IPS-18a (cell line): ENCODE measurements around the gene AGO1.
"Not testable (repeated sequence)": the region's sequence is repeated elsewhere in the genome, so short reads cannot be mapped to it uniquely, and the experiment has no call there.

Experiments
- H3K27ac ChIP-seq: one replicate; pipeline ENCODE4 v1.5.1; 2013; ENCODE audit warnings: low read length
- H3K27me3 ChIP-seq: one replicate; pipeline ENCODE4 v1.6.1; 2013; ENCODE audit warnings: mild to moderate bottlenecking, low read length; ENCODE audit not compliant: control insufficient read depth, insufficient read depth
- H3K36me3 ChIP-seq: one replicate; pipeline ENCODE4 v1.6.1; 2013; ENCODE audit warnings: low read depth, low read length; ENCODE audit not compliant: control insufficient read depth
- H3K4me1 ChIP-seq: one replicate; pipeline ENCODE4 v1.6.1; 2013; ENCODE audit warnings: low read depth, low read length; ENCODE audit not compliant: control insufficient read depth
- H3K4me3 ChIP-seq: one replicate; pipeline ENCODE4 v1.5.1; 2013; ENCODE audit warnings: low read length
- H3K9ac ChIP-seq: one replicate; pipeline ENCODE4 v1.6.1; 2013; ENCODE audit warnings: mild to moderate bottlenecking, low read length, moderate library complexity
- H3K9me3 ChIP-seq: one replicate; pipeline ENCODE4 v1.6.1; 2013; ENCODE audit warnings: low read depth, low read length; ENCODE audit not compliant: control insufficient read depth

The AGO1 gene

DNA sequence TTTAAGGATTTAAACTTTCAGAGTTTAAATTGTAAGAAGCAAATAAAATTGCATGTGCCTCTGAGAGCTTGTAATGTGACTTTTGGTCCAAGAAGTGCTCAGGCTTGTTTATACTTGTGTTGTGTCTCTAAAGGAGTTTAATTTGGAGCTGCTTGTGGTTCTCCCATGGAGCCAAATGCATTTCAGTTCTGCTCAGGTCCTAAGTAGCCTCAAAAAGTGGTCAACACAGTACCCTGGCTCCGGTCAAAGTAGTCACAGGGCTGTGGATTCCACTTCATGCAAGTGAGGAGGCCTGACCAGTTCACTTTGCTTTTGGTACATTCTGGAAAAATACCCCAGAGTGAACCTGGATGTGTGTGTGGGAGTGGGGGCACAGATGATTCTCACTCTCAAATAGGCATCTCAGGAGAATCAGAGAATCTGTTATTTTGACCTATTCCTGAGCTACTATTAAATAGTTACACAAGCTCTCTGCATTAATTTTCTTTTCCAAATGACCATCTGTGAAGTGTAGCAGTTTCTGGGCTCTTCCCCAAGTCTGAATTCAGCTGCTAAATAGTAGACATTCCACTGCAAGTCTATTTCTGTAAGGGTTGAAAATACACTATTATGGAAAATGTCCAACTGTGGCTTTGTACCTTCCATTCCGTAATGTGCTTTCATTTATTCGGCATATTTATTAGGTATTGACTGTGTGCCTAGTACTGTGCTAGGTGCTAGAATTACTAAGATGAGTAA lies 31.7 kb upstream of the AGO1 start:
- Histone ChIP-seq H3K27me3 (no peaks in the 10 kb centered on the region), H3K4me3 (no peak overlapping the region), H3K9ac (no peak overlapping the region), H3K4me1 (no peaks in the 10 kb centered on the region), H3K36me3 (peaks cover 14% of the 10 kb centered on the region), H3K9me3 (no peaks in the 10 kb centered on the region), H3K27ac (no peak overlapping the region)

DNA sequence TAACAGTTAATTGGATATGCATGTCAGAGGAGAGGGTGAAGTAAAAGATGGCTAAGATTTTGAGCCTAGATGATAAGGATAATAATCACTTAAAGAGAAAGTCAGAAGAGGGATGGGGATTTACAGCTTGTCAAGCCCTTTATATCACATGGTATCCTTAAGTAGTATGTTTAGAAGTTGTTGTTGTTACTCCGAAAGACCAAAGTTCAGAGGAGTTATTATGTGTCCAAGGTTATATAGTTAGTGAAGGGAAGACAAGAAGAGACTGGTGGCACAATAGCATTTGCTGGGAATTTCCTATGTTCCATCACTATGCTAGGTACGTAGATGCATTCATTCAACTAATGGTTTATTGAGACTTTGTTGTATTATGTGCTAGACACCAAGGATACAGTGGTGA lies 30.8 kb upstream of the AGO1 start:
- no peaks in the 10 kb centered on the region for H3K9me3 ChIP-seq
- no peaks in the 10 kb centered on the region for H3K4me1 ChIP-seq
- no peak overlapping the region for H3K27ac ChIP-seq

DNA sequence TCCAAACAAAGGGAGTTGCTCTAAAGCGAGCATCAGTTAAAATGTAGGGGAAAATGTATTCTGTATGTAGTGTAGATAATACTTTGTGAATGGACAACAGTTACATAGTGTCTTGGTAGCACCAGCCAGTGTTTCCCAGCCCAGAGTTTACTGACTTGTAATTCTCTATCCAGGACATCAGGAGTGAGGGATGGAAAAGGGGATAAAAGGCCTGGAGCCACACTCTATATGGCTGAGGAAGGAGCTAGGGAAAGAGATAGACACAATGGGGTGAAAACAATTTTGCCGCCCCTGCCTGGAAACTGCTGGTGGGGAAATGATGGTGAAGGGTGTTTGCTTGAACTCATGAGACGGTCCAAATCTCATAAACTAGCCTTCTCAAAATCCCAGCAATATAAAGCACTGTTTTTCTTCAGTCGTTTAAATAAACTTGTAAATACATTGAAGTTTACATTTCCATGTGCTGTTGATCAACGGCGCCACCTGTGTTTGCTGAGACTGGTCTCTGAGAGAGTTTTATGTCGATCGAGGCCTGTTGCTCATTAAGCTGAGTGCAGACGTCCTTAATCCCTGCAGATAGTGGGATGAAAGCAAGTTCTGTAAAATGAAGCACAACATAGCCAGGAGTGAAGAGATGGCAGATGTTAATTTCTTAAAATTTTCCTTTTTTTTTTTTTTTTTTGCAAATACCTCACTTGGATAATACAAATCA lies 27.9 kb upstream of the AGO1 start:
- no peak overlapping the region for H3K27ac ChIP-seq
- H3K4me3 ChIP-seq: no peak overlapping the region
- peaks cover 14% of the 10 kb centered on the region for H3K36me3 ChIP-seq
- H3K27me3 ChIP-seq: no peaks in the 10 kb centered on the region
- no peaks in the 10 kb centered on the region for H3K9me3 ChIP-seq
- no peak overlapping the region for H3K9ac ChIP-seq
- H3K4me1 ChIP-seq: no peaks in the 10 kb centered on the region

More for the DNA sequence above, 30.8 kb upstream of the AGO1 start:
- no peak overlapping the region for H3K4me3 ChIP-seq
- no peak overlapping the region for H3K9ac ChIP-seq
- H3K27me3 ChIP-seq: no peaks in the 10 kb centered on the region
- peaks cover 14% of the 10 kb centered on the region for H3K36me3 ChIP-seq

DNA sequence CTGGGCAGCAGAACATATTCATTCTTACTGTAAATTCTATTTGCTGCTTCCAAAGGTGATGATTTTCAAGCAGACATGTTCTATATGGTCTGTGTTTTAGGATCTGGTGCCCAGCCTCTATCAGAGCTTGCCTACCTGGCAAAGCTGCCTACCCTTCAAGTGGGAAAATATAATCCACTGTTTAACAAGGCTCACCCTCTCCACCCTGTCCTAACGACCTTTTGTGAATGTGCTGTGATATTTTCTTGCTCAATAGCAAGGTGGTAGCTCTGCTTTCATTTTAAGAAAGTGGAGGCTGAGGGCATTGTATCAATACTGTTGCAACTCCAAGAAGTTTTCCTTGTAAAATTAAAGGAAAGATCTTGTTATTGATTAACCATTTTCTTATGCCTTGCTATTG lies 26.0 kb upstream of the AGO1 start:
- Histone ChIP-seq H3K4me1 (no peaks in the 10 kb centered on the region), H3K4me3 (no peak overlapping the region), H3K9ac (no peak overlapping the region), H3K27me3 (no peaks in the 10 kb centered on the region), H3K27ac (no peak overlapping the region), H3K36me3 (peaks cover 5% of the 10 kb centered on the region), H3K9me3 (no peaks in the 10 kb centered on the region)

DNA sequence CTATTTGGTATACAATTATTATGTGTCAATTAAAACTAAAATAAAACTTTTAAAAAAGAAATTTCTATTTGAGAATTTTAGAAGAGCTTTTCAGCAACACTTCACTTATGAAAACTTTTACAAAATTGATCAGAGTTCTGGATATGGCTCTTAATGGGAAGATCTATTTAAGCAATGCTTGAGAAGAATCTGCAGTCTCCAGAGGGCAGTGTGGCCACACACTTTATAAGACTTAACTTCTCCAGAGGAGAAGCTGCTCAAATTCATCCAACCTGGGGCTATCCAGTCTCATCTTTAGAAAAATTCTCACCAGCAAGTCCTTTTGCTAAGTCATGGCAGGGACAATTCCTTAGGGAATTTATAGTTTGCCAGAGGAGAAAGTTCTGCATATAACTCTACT lies 25.2 kb upstream of the AGO1 start:
- Histone ChIP-seq H3K9ac (no peak overlapping the region), H3K27me3 (no peaks in the 10 kb centered on the region)

DNA sequence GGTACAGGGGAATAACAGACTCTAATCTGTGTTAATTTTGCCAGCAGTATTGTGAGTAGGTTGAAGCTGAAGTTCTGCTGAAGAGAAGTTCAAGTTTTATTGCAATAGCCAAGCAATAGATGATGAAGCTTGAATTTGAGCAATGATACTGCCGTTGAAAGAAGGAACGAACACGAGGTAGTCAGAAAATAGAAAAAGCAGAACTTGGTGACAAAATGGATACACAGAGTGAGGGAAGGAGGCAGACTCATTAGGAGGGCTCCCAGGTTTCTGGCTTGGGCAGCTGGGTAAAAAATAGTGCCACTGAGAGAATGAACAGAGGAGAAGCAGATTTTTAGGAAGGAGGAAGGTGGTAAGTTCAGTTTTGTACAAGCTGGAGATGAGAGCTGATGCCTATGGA lies 22.3 kb upstream of the AGO1 start:
- Histone ChIP-seq H3K4me3 (no peak overlapping the region), H3K36me3 (no peaks in the 10 kb centered on the region), H3K4me1 (no peaks in the 10 kb centered on the region), H3K9ac (no peak overlapping the region), H3K27ac (no peak overlapping the region), H3K27me3 (no peaks in the 10 kb centered on the region), H3K9me3 (no peaks in the 10 kb centered on the region)

More for the DNA sequence above, 25.2 kb upstream of the AGO1 start:
- Histone ChIP-seq H3K27ac (no peak overlapping the region), H3K36me3 (peaks cover 5% of the 10 kb centered on the region), H3K4me1 (no peaks in the 10 kb centered on the region), H3K9me3 (no peaks in the 10 kb centered on the region), H3K4me3 (no peak overlapping the region)

DNA sequence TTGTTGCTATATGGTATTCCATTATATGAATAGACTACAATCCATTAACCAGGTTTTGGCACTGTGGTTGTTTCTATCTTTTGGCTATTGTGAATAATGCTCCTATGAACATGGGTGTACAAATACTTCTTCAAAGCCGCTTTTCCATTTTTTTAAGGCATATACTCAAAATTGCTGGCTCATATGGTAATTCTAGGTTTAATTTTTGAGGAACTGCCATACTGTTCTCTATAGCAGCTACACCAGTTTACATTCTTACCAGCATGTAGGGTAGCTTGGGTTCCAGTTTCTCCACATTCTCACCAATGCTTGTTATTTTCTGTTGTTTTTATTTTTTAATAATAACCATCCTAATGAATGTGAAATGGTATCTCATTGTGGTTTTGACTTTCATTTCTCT lies 19.9 kb upstream of the AGO1 start:
- Histone ChIP-seq H3K9me3 (no peaks in the 10 kb centered on the region), H3K4me3 (no peak overlapping the region), H3K27me3 (no peaks in the 10 kb centered on the region), H3K27ac (no peak overlapping the region), H3K9ac (no peak overlapping the region), H3K36me3 (no peaks in the 10 kb centered on the region), H3K4me1 (no peaks in the 10 kb centered on the region)

DNA sequence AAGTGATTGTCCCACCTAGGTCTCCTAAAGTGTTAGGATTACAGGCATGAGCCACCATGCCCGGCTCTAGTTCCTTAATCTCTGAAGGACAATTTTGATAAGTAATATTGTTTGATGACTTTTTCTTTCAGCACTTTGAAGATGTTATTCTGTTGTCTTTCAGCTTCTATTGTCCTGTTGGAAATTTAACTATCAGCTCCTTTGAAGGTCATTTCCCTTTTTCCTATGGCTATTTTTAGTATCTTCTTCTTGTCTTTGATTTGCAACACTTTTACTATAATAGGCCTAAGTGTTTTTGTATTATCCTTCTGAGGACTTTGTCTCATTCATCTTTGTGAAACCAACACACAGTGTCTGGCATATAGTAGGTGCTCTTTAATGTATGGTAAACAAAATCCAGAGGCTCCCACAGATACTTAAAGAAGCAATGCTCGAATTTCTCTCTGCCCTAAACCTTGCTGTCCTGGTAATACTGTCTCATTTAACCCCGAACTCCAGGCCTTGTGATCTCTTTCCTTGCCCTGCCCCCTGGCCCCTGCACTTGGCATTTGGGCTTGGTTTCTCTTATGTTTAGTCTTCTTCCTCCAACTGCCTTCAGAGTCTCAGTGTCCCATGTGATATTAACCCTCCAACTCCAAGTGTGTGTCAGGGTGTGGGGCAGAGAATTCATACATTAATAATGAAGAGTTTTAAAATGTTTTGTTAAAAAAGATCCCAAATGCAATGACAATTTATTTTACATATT lies 19.0 kb upstream of the AGO1 start:
- Histone ChIP-seq H3K27me3 (no peaks in the 10 kb centered on the region), H3K9ac (no peak overlapping the region), H3K9me3 (no peaks in the 10 kb centered on the region), H3K36me3 (no peaks in the 10 kb centered on the region), H3K27ac (no peak overlapping the region), H3K4me3 (no peak overlapping the region), H3K4me1 (no peaks in the 10 kb centered on the region)

DNA sequence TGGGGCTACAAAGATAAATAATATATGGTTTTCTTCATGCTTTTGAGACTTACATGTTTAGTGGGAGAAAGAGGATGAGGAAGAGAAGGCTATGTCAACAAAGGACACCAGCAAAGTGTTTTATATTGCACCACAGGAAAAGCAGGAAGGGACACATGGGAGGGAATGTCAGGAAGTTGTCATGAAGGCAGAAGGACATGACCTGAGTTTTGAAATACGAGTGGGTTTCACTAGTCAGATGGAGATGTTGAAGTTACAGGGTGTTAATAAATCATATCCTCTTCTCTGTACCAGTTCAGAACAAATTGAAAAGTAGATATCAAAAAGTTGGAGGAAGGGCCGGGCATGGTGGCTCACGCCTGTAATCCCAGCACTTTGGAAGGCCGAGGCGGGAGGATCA lies 18.2 kb upstream of the AGO1 start:
- H3K4me3 ChIP-seq: no peak overlapping the region
- H3K36me3 ChIP-seq: no peaks in the 10 kb centered on the region
- H3K9ac ChIP-seq: no peak overlapping the region
- no peaks in the 10 kb centered on the region for H3K4me1 ChIP-seq
- H3K27me3 ChIP-seq: no peaks in the 10 kb centered on the region
- no peaks in the 10 kb centered on the region for H3K9me3 ChIP-seq
- H3K27ac ChIP-seq: no peak overlapping the region

DNA sequence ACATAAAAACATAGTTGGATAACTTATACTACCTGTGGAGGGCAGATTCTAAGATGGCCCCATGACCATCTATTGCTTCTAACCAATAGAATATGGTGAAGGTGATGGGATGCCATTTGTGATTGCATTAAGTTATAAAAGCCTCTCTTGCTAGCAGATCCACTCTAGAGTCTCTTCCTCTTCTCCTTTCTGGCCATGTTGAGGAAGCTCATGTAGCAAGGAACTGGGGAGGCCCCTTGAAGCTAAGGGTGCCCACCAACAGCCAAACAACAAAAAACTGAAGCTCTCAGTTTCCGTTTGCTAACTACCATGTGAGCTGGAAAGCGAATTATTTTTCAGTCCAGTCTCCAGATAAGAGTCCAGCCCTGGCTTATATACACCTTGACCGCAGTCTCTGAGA lies 16.0 kb upstream of the AGO1 start:
- Histone ChIP-seq H3K27ac (no peak overlapping the region), H3K9me3 (no peaks in the 10 kb centered on the region), H3K36me3 (no peaks in the 10 kb centered on the region), H3K27me3 (no peaks in the 10 kb centered on the region), H3K4me1 (no peaks in the 10 kb centered on the region), H3K9ac (no peak overlapping the region), H3K4me3 (no peak overlapping the region)

DNA sequence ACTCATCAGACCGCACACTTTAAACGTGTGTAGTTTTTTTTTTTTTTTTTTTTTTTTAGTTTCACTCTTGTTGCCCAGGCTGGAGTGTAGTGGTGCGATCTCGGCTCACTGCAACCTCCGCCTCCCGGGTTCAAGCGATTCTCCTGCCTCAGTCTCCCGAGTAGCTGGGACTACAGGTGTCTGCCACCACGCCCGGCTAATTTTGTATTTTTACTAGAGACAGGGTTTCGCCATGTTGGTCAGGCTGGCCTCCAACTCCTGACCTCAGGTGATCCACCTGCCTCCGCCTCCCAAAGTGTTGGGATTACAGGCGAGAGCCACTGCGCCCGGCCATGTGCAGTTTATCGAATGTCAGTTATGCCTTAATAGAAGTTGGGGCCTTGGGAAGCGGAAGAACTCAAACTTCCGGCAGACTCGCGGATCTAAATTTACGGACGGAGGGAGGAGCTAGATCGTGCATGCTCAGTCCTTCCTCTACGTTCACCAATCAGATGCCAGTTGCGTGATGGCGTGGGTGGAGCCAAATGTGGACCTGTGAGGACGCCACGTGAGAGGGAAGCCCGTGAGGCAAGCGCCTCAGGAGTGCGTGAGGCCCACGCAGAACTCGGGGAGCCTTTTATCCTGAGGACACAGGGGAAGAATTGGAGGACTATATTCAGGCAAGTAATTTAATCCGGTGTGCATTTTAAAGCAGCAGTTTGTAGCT lies 13.6 kb upstream of the AGO1 start:
- H3K36me3 ChIP-seq, H3K9me3 ChIP-seq, H3K27ac ChIP-seq, H3K4me3 ChIP-seq, H3K27me3 ChIP-seq, H3K4me1 ChIP-seq, H3K9ac ChIP-seq: not testable (repeated sequence)
